ENCODE results near the gene OR2L2.
"Not testable (repeated sequence)": the region's sequence is repeated elsewhere in the genome, so short reads cannot be mapped to it uniquely, and the experiment has no call there.

OR2L2 gene

GRCh38 chr1:248029770-248030169 lies at the start of gene OR2L2:
Gene OR2L2, plus strand, starts transcription at chr1:248030070. Its CDS starts 8,198 bp downstream, at chr1:248038268.
- in situ Hi-C loops (cut with MboI; ENCODE audit: low sequenced_read_pairs), result no loop called here

GRCh38 chr1:247992986-247993385 lies 36.9 kb upstream of the OR2L2 start:
- in situ Hi-C loops (cut with MboI; ENCODE audit: low sequenced_read_pairs), result no loop called here

GRCh38 chr1:247998811-247999210 lies 31.1 kb upstream of the OR2L2 start:
- in situ Hi-C loops (cut with MboI; ENCODE audit: low sequenced_read_pairs), result no loop called here

- in situ Hi-C loops (cut with MboI; ENCODE audit: low sequenced_read_pairs), result no loop called here
These were observed 29.7 kb upstream of the OR2L2 start for GRCh38 chr1:248000169-248000568.

- in situ Hi-C loops (cut with MboI; ENCODE audit: low sequenced_read_pairs), result no loop called here
These were observed 22.1 kb upstream of the OR2L2 start for GRCh38 chr1:248007778-248008177.

- in situ Hi-C loops (cut with MboI; ENCODE audit: low sequenced_read_pairs), result no loop called here
These were observed 20.2 kb upstream of the OR2L2 start for GRCh38 chr1:248009681-248010080.

GRCh38 chr1:248013229-248013710 lies 16.6 kb upstream of the OR2L2 start, which contains the start of gene OR2L5:
Gene OR2L5, plus strand, starts transcription at chr1:248013660. Its CDS starts 8,288 bp downstream, at chr1:248021948.
- in situ Hi-C loops (cut with MboI; ENCODE audit: low sequenced_read_pairs), result no loop called here

- in situ Hi-C loops (cut with MboI; ENCODE audit: low sequenced_read_pairs), result no loop called here
These were observed 14.1 kb upstream of the OR2L2 start for GRCh38 chr1:248015803-248016202.

GRCh38 chr1:248045209-248045608 lies 15.3 kb downstream of the OR2L2 start:
- in situ Hi-C loops (cut with MboI; ENCODE audit: low sequenced_read_pairs), result no loop called here

GRCh38 chr1:248046536-248046935 lies 16.7 kb downstream of the OR2L2 start, which contains the start of gene OR2L3:
Gene OR2L3, plus strand, starts transcription at chr1:248046836. Its CDS starts 13,846 bp downstream, at chr1:248060682.
- in situ Hi-C loops (cut with MboI; ENCODE audit: low sequenced_read_pairs), result no loop called here

- in situ Hi-C loops (cut with MboI; ENCODE audit: low sequenced_read_pairs), result no loop called here
These were observed 17.1 kb downstream of the OR2L2 start for GRCh38 chr1:248047008-248047407.

GRCh38 chr1:248054671-248055070 lies 24.8 kb downstream of the OR2L2 start:
- in situ Hi-C loops (cut with MboI; ENCODE audit: low sequenced_read_pairs), result no loop called here

- in situ Hi-C loops (cut with MboI; ENCODE audit: low sequenced_read_pairs), result no loop called here
These were observed 25.4 kb downstream of the OR2L2 start for GRCh38 chr1:248055261-248055660.

- in situ Hi-C loops (cut with MboI; ENCODE audit: low sequenced_read_pairs), result no loop called here
These were observed 35.2 kb downstream of the OR2L2 start for GRCh38 chr1:248065071-248065470.

- in situ Hi-C loops (cut with MboI; ENCODE audit: low sequenced_read_pairs), result no loop called here
These were observed 35.7 kb downstream of the OR2L2 start for GRCh38 chr1:248065604-248066003.

GRCh38 chr1:248083864-248084263 lies 54.0 kb downstream of the OR2L2 start:
- in situ Hi-C loops (cut with MboI; ENCODE audit: low sequenced_read_pairs), result not testable (repeated sequence)
